ENCODE results near the gene SNAI1.

GRCh38 chr20:50013976-50014375 lies 31.2 kb downstream of the SNAI1 start:
- TF ChIP-seq CTCF (IDR thresholded peaks at IDR 0.05) (no peak), POLR2A (IDR thresholded peaks at IDR 0.05) (no peak)
